DMS153 (cell line): ENCODE data around the gene GRAMD4.

Experiments
- DNase-seq: peaks from one replicate; lab custom pipeline; 2025; lab: John Stamatoyannopoulos, UW

The GRAMD4 gene

GRCh38 chr22:46582281-46582933, 37.8 kb upstream of the GRAMD4 start:
- DNase-seq = peak; percentile 28

- no peak for DNase-seq
Measured at GRCh38 chr22:46583571-46583970, 36.6 kb upstream of the GRAMD4 start.

- DNase-seq = no peak
Measured at GRCh38 chr22:46584081-46584921, 35.9 kb upstream of the GRAMD4 start.

- DNase-seq = no peak
Measured at GRCh38 chr22:46585340-46586122, 34.7 kb upstream of the GRAMD4 start.

- DNase-seq = no peak
Measured at GRCh38 chr22:46586123-46586519, 34.1 kb upstream of the GRAMD4 start.

GRCh38 chr22:46586531-46587011, 33.6 kb upstream of the GRAMD4 start:
- DNase-seq = no peak

- no peak for DNase-seq
Measured at GRCh38 chr22:46587061-46587460, 33.1 kb upstream of the GRAMD4 start.

GRCh38 chr22:46587492-46588278, 32.5 kb upstream of the GRAMD4 start:
- DNase-seq = no peak

GRCh38 chr22:46588279-46589140, 31.7 kb upstream of the GRAMD4 start:
- no peak for DNase-seq

- DNase-seq = no peak
Measured at GRCh38 chr22:46589141-46589748, 30.9 kb upstream of the GRAMD4 start.

- DNase-seq = no peak
Measured at GRCh38 chr22:46589871-46590271, 30.3 kb upstream of the GRAMD4 start.

GRCh38 chr22:46590334-46590733, 29.9 kb upstream of the GRAMD4 start:
- DNase-seq = no peak

- no peak for DNase-seq
Measured at GRCh38 chr22:46591930-46592329, 28.3 kb upstream of the GRAMD4 start.

- no peak for DNase-seq
Measured at GRCh38 chr22:46592390-46592872, 27.8 kb upstream of the GRAMD4 start.

GRCh38 chr22:46593211-46593681, 26.9 kb upstream of the GRAMD4 start:
- no peak for DNase-seq

- DNase-seq = no peak
Measured at GRCh38 chr22:46593996-46594946, 25.9 kb upstream of the GRAMD4 start.

GRCh38 chr22:46594947-46595298, 25.3 kb upstream of the GRAMD4 start:
- no peak for DNase-seq

- no peak for DNase-seq
Measured at GRCh38 chr22:46595545-46595944, 24.6 kb upstream of the GRAMD4 start.

GRCh38 chr22:46596032-46596441, 24.1 kb upstream of the GRAMD4 start:
- DNase-seq = no peak
